MCF 10A (cell line): ENCODE data around the gene C14orf132. TPM values are rescaled to one million over a fixed set of nuclear protein-coding genes. Genes with fewer than 3 reads are reported as not detected.

Experiments used
- BruUV-seq: library from RNA; stranded (reverse); fragments of 400-500 nt; replicated peaks from 2 replicates; lab custom pipeline; 2021; lab: Mats Ljungman, UMichigan
- CTCF ChIA-PET: fragments of 300-600 bp; sonication (Branson Sonifier 250); formaldehyde crosslinking; extraction: SDS; loops from one replicate; lab custom pipeline; 2021; ENCODE audit warnings: antibody characterized with exemption, inconsistent platforms; lab: Yijun Ruan, JAX
- POLR2A ChIA-PET: fragments of 300-600, 350-650 bp; sonication (Branson Sonifier 250); formaldehyde crosslinking; extraction: SDS; loops from one replicate; lab custom pipeline; 2020; ENCODE audit warnings: antibody characterized with exemption, inconsistent platforms; lab: Yijun Ruan, JAX
- DNase-seq: peaks from one replicate; pipeline ENCODE4 v3.0.0-alpha.2; 2018; ENCODE audit not compliant: unreplicated experiment
- H3K27ac Mint-ChIP-seq: one replicate; pipeline ENCODE4 v1.8.0; 2022; ENCODE audit warnings: mild to moderate bottlenecking, low read depth, mixed read lengths; ENCODE audit not compliant: unreplicated experiment
- H3K27me3 Mint-ChIP-seq: one replicate; pipeline ENCODE4 v1.8.0; 2022; ENCODE audit warnings: mixed read lengths; ENCODE audit not compliant: insufficient read depth, unreplicated experiment
- H3K36me3 Mint-ChIP-seq: one replicate; pipeline ENCODE4 v1.8.0; 2022; ENCODE audit warnings: mild to moderate bottlenecking, moderate library complexity, mixed read lengths; ENCODE audit not compliant: insufficient read depth, unreplicated experiment
- H3K4me1 Mint-ChIP-seq: one replicate; pipeline ENCODE4 v1.8.0; 2022; ENCODE audit warnings: mixed read lengths; ENCODE audit not compliant: insufficient read depth, unreplicated experiment
- H3K4me3 Mint-ChIP-seq: one replicate; pipeline ENCODE4 v1.8.0; 2022; ENCODE audit warnings: mild to moderate bottlenecking, moderate library complexity, mixed read lengths; ENCODE audit not compliant: unreplicated experiment
- H3K9me3 Mint-ChIP-seq: one replicate; pipeline ENCODE4 v1.8.0; 2022; ENCODE audit warnings: mixed read lengths; ENCODE audit not compliant: unreplicated experiment
- CTCF ChIP-seq: fragments of 200-600 bp; IDR thresholded peaks from one replicate; pipeline ENCODE4 v1.8.0; 2022; ENCODE audit warnings: antibody characterized with exemption, mild to moderate bottlenecking; ENCODE audit not compliant: unreplicated experiment
- intact Hi-C: fragments of 100-400 bp; cut with micrococcal nuclease; formaldehyde crosslinking; loops from 2 replicates; pipeline ENCODE4 v1.14.1; 2022
- total RNA-seq: library from RNA; stranded (reverse); gene quantifications from 2 replicates; pipeline ENCODE4 v1.2.3, GENCODE V29; 2022

C14orf132 gene
- total RNA-seq, 1 experiment from 2014 or later, result not detected

- peaks cover 13% of the 10 kb centered on the region for H3K4me1 Mint-ChIP-seq
- no peak overlapping the region for H3K27ac Mint-ChIP-seq
- TF ChIP-seq CTCF, result no peak
- DNase-seq, result no peak
- no peaks in the 10 kb centered on the region for H3K9me3 Mint-ChIP-seq
- ChIA-PET POLR2A (interaction anchor here (0.7 kb wide), 1 partner anchor 9 kb away, joined by 3 read pairs; no protein-coding TSS in a partner anchor), CTCF (interaction anchor here (1.2 kb wide), 1 partner anchor 146 kb away, joined by 3 read pairs; no protein-coding TSS in a partner anchor)
- H3K36me3 Mint-ChIP-seq, result no peaks in the 10 kb centered on the region
- H3K27me3 Mint-ChIP-seq, result peaks cover 15% of the 10 kb centered on the region
- no TSS peak for BruUV-seq
- intact Hi-C loops, result no loop called here
- H3K4me3 Mint-ChIP-seq, result no peak overlapping the region
Observed at GRCh38 chr14:96129128-96129736, 90.1 kb downstream of the C14orf132 start.

GRCh38 chr14:96130391-96130790, 91.2 kb downstream of the C14orf132 start:
- no peak overlapping the region for H3K27ac Mint-ChIP-seq
- H3K4me1 Mint-ChIP-seq, result peaks cover 13% of the 10 kb centered on the region
- no peak overlapping the region for H3K4me3 Mint-ChIP-seq
- no peak for DNase-seq
- no peak for TF ChIP-seq CTCF
- no TSS peak for BruUV-seq
- POLR2A ChIA-PET, result no interaction called here
- no peaks in the 10 kb centered on the region for H3K9me3 Mint-ChIP-seq
- intact Hi-C loops, result loop anchor here (10.0 kb wide), 1 partner anchor 74 kb away; the partner anchor contains the start of gene BDKRB2
- H3K27me3 Mint-ChIP-seq, result peaks cover 15% of the 10 kb centered on the region
- no peaks in the 10 kb centered on the region for H3K36me3 Mint-ChIP-seq
- CTCF ChIA-PET, result interaction anchor here (1.0 kb wide), 1 partner anchor 86 kb away, joined by 3 read pairs; no protein-coding TSS in a partner anchor

GRCh38 chr14:96130854-96131253, 91.7 kb downstream of the C14orf132 start:
- POLR2A ChIA-PET, result interaction anchor here (1.2 kb wide), 1 partner anchor 26 kb away, joined by 4 read pairs; no protein-coding TSS in a partner anchor
- Mint-ChIP-seq H3K36me3 (no peaks in the 10 kb centered on the region), H3K9me3 (no peaks in the 10 kb centered on the region), H3K4me3 (no peak overlapping the region), H3K27ac (no peak overlapping the region), H3K4me1 (peaks cover 13% of the 10 kb centered on the region), H3K27me3 (peaks cover 15% of the 10 kb centered on the region)
- intact Hi-C loops, result loop anchor here (10.0 kb wide), 1 partner anchor 74 kb away; the partner anchor contains the start of gene BDKRB2
- no TSS peak for BruUV-seq
- DNase-seq, result peak; percentile 91
- TF ChIP-seq CTCF, result no peak
- CTCF ChIA-PET, result interaction anchor here (0.6 to 1.0 kb wide), 2 partner anchors 85 to 677 kb away, joined by 3 to 4 read pairs; no protein-coding TSS in a partner anchor

- Mint-ChIP-seq H3K27ac (no peak overlapping the region), H3K4me3 (no peak overlapping the region), H3K36me3 (no peaks in the 10 kb centered on the region), H3K4me1 (peaks cover 13% of the 10 kb centered on the region), H3K27me3 (peaks cover 15% of the 10 kb centered on the region), H3K9me3 (no peaks in the 10 kb centered on the region)
- POLR2A ChIA-PET, result interaction anchor here (0.6 to 1.2 kb wide), 2 partner anchors 14 to 27 kb away, joined by 3 to 4 read pairs; no protein-coding TSS in a partner anchor
- CTCF ChIA-PET, result interaction anchor here (0.6 kb wide), 1 partner anchor 678 kb away, joined by 4 read pairs; no protein-coding TSS in a partner anchor
- TF ChIP-seq CTCF, result no peak
- intact Hi-C loops, result loop anchor here (10.0 kb wide), 1 partner anchor 73 kb away; the partner anchor contains the start of gene BDKRB2
- DNase-seq, result no peak
- BruUV-seq, result no TSS peak
Observed at GRCh38 chr14:96131836-96132235, 92.7 kb downstream of the C14orf132 start.
